Mesenchymal stem cell (in vitro differentiated cells and primary cell): ENCODE results near the gene PDGFD.

Experiments used
- DNase-seq: peaks from one replicate; pipeline ENCODE4 v3.0.0-alpha.2; 2013
- H2AFZ ChIP-seq: one replicate; pipeline ENCODE4 v1.6.1; 2013; ENCODE audit warnings: low read depth, mild to moderate bottlenecking, control low read depth, inconsistent platforms, low read length, moderate library complexity
- H2AK5ac ChIP-seq: 2 replicates; pipeline ENCODE4 v1.6.1; 2013; ENCODE audit warnings: low read length, moderate library complexity, mild to moderate bottlenecking, inconsistent platforms; ENCODE audit not compliant: severe bottlenecking
- H2BK120ac ChIP-seq: one replicate; pipeline ENCODE4 v1.6.1; 2013; ENCODE audit warnings: low read depth, mild to moderate bottlenecking, inconsistent platforms, low read length, moderate library complexity
- H2BK12ac ChIP-seq, 2 experiments: one replicate each; pipeline ENCODE4 v1.6.1; 2013; ENCODE audit warnings: inconsistent platforms in 2 of 2, low read length in 2 of 2, mild to moderate bottlenecking in 2 of 2, moderate library complexity in 2 of 2, control low read depth in 1 of 2
- H2BK15ac ChIP-seq: one replicate; pipeline ENCODE4 v1.6.1; 2013; ENCODE audit warnings: mild to moderate bottlenecking, low read depth, inconsistent platforms; ENCODE audit not compliant: poor library complexity, severe bottlenecking
- H2BK5ac ChIP-seq: 2 replicates; pipeline ENCODE4 v1.6.1; 2013; ENCODE audit warnings: low read depth, mild to moderate bottlenecking, low read length, control low read depth, inconsistent platforms; ENCODE audit not compliant: poor library complexity, severe bottlenecking
- H3K14ac ChIP-seq, 2 experiments: one replicate each; pipeline ENCODE4 v1.6.1; 2013; ENCODE audit warnings: inconsistent platforms in 2 of 2, low read length in 2 of 2, control low read depth in 1 of 2, mild to moderate bottlenecking in 1 of 2, moderate library complexity in 1 of 2
- H3K18ac ChIP-seq, 2 experiments: one replicate each; pipeline ENCODE4 v1.6.1; 2013; ENCODE audit warnings: inconsistent platforms in 2 of 2, low read length in 2 of 2, control low read depth in 1 of 2, low read depth in 1 of 2, mild to moderate bottlenecking in 1 of 2
- H3K23ac ChIP-seq, 2 experiments: one replicate each; pipeline ENCODE4 v1.6.1; 2013; ENCODE audit warnings: inconsistent platforms in 2 of 2, low read length in 2 of 2, mild to moderate bottlenecking in 2 of 2, moderate library complexity in 2 of 2, control low read depth in 1 of 2
- H3K27ac ChIP-seq: 2 replicates; pipeline ENCODE4 v1.5.1; 2013; ENCODE audit warnings: mild to moderate bottlenecking, moderate library complexity, low read length, control low read depth, inconsistent platforms; ENCODE audit not compliant: poor library complexity, severe bottlenecking
- H3K27me3 ChIP-seq, 2 experiments: 2 replicates each; pipeline versions ENCODE4 v1.6.1 to v1.7.0; 2013; ENCODE audit warnings: low read length in 2 of 2, mild to moderate bottlenecking in 2 of 2, moderate library complexity in 2 of 2, control low read depth in 1 of 2, inconsistent platforms in 1 of 2; ENCODE audit not compliant: control insufficient read depth in 1 of 2, insufficient read depth in 1 of 2
- H3K36me3 ChIP-seq, 2 experiments: 2 replicates each; pipeline versions ENCODE4 v1.6.1 to v1.7.0; 2013; ENCODE audit warnings: low read length in 2 of 2, control low read depth in 1 of 2, inconsistent platforms in 1 of 2, low read depth in 1 of 2, mild to moderate bottlenecking in 1 of 2; ENCODE audit not compliant: insufficient read depth in 2 of 2, control insufficient read depth in 1 of 2
- H3K4ac ChIP-seq, 2 experiments: one replicate each; pipeline ENCODE4 v1.6.1; 2013; ENCODE audit warnings: inconsistent platforms in 2 of 2, low read length in 2 of 2, mild to moderate bottlenecking in 2 of 2, moderate library complexity in 2 of 2, control low read depth in 1 of 2, low read depth in 1 of 2
- H3K4me1 ChIP-seq: 2 replicates; pipeline ENCODE4 v1.6.1; 2013; ENCODE audit warnings: low read depth, low read length, control low read depth; ENCODE audit not compliant: control insufficient read depth, insufficient read depth
- H3K4me2 ChIP-seq: 2 replicates; pipeline ENCODE4 v1.6.1; 2013; ENCODE audit warnings: low read length, mild to moderate bottlenecking, inconsistent platforms; ENCODE audit not compliant: poor library complexity, severe bottlenecking
- H3K4me3 ChIP-seq, 2 experiments: 2 replicates each; pipeline versions ENCODE4 v1.5.1 to v1.7.0; 2013; ENCODE audit warnings: low read length in 2 of 2, mild to moderate bottlenecking in 2 of 2, control low read depth in 1 of 2, low read depth in 1 of 2; ENCODE audit not compliant: insufficient read depth in 1 of 2
- H3K79me1 ChIP-seq: replicated peaks from 2 replicates; pipeline ENCODE4 v1.6.1; 2013; ENCODE audit warnings: mild to moderate bottlenecking, control low read depth, low read length, inconsistent platforms; ENCODE audit not compliant: poor library complexity, severe bottlenecking
- H3K9ac ChIP-seq: 2 replicates; pipeline ENCODE4 v1.7.0; 2013; ENCODE audit warnings: mild to moderate bottlenecking, low read length, moderate library complexity
- H3K9me3 ChIP-seq: 2 replicates; pipeline ENCODE4 v1.7.0; 2013; ENCODE audit warnings: mild to moderate bottlenecking, low read length; ENCODE audit not compliant: control insufficient read depth
- H4K8ac ChIP-seq: one replicate; pipeline ENCODE4 v1.6.1; 2013; ENCODE audit warnings: inconsistent platforms, mild to moderate bottlenecking, low read length, moderate library complexity
- H4K91ac ChIP-seq: one replicate; pipeline ENCODE4 v1.6.1; 2013; ENCODE audit warnings: mild to moderate bottlenecking, low read length, inconsistent platforms
- WGBS: methylation state at CpG from one replicate; pipeline ENCODE4 v1.1.7; 2013; ENCODE audit warnings: mixed read lengths; 5-methylcytosine and 5-hydroxymethylcytosine counted together

The PDGFD gene

GRCh38 chr11:104136861-104137260 is 27.1 kb downstream of the PDGFD start:
- Histone ChIP-seq H3K14ac (no peak overlapping the region), H3K4me1 (peaks cover 3% of the 10 kb centered on the region), H3K18ac (no peak overlapping the region), H2BK120ac (no peak overlapping the region), H3K36me3 (no peaks in the 10 kb centered on the region), H3K4ac (no peak overlapping the region), H3K27ac (no peak overlapping the region), H3K4me2 (no peak overlapping the region), H2AFZ (no peak overlapping the region), H2BK5ac (no peak overlapping the region), H4K91ac (no peak overlapping the region), H2AK5ac (no peak overlapping the region), H3K23ac (no peak overlapping the region), H3K27me3 (no peaks in the 10 kb centered on the region), H3K9ac (no peak overlapping the region), H2BK12ac (no peak overlapping the region), H3K79me1 (peaks cover 1% of the 10 kb centered on the region), H3K4me3 (no peak overlapping the region), H2BK15ac (no peak overlapping the region), H3K9me3 (no peaks in the 10 kb centered on the region), H4K8ac (no peak overlapping the region)
- DNase-seq: no peak

GRCh38 chr11:104134745-104135144 is 29.2 kb downstream of the PDGFD start:
- H3K14ac ChIP-seq: no peak overlapping the region
- no peak overlapping the region for H2BK5ac ChIP-seq
- no peak overlapping the region for H3K18ac ChIP-seq
- H3K4me2 ChIP-seq: no peak overlapping the region
- peak overlapping the region in 1 of 2 experiments; percentile 14 for H3K23ac ChIP-seq
- no peaks in the 10 kb centered on the region for H3K79me1 ChIP-seq
- peak overlapping the region in 1 of 2 experiments; percentile 37 for H2BK12ac ChIP-seq
- H3K4ac ChIP-seq: no peak overlapping the region
- peak overlapping the region; percentile 23 for H4K8ac ChIP-seq
- no peak overlapping the region for H2AFZ ChIP-seq
- no peak overlapping the region for H2AK5ac ChIP-seq
- peak overlapping the region; percentile 33 for H2BK15ac ChIP-seq
- no peaks in the 10 kb centered on the region for H3K36me3 ChIP-seq
- H3K27ac ChIP-seq: no peak overlapping the region
- no peaks in the 10 kb centered on the region for H3K27me3 ChIP-seq
- H3K9me3 ChIP-seq: no peaks in the 10 kb centered on the region
- H3K4me1 ChIP-seq: peaks cover 3% of the 10 kb centered on the region
- no peak overlapping the region for H3K9ac ChIP-seq
- peak; percentile 34 for DNase-seq
- WGBS: 0% methylated on average over 1 of the region's 1 CpG
- no peak overlapping the region for H3K4me3 ChIP-seq
- no peak overlapping the region for H2BK120ac ChIP-seq
- H4K91ac ChIP-seq: no peak overlapping the region

DNA sequence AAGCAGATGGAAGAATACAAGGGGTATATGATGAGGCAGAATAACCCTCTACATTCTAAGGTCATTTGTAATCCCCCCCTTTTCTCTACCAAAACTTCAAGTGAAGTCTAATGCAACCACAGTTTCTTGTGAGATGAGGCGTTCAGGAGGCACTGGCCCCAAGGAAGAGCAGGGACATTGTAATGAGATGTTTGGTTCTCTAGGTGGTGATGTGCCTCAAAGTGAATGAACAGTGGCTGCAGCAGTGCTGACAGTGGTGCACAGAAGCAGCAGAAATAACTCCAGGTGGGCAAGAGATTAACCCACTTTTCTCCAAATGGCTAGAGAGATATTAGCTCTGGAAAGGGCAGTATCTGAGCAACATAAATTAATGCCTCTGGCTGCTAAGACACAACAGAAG is 33.8 kb downstream of the PDGFD start:
- Histone ChIP-seq H2BK12ac (no peak overlapping the region), H3K27me3 (no peaks in the 10 kb centered on the region), H3K36me3 (no peaks in the 10 kb centered on the region), H3K14ac (no peak overlapping the region), H3K4ac (no peak overlapping the region), H4K8ac (no peak overlapping the region), H3K79me1 (no peaks in the 10 kb centered on the region), H3K23ac (no peak overlapping the region), H3K27ac (no peak overlapping the region), H3K18ac (no peak overlapping the region), H2AK5ac (no peak overlapping the region), H3K9ac (no peak overlapping the region), H2AFZ (no peak overlapping the region), H2BK5ac (no peak overlapping the region), H3K4me1 (peaks cover 3% of the 10 kb centered on the region), H4K91ac (no peak overlapping the region), H3K4me3 (no peak overlapping the region), H3K9me3 (no peaks in the 10 kb centered on the region), H2BK15ac (no peak overlapping the region), H3K4me2 (no peak overlapping the region), H2BK120ac (no peak overlapping the region)
- no peak for DNase-seq
- 100% methylated on average over 1 of the region's 1 CpG for WGBS

DNA sequence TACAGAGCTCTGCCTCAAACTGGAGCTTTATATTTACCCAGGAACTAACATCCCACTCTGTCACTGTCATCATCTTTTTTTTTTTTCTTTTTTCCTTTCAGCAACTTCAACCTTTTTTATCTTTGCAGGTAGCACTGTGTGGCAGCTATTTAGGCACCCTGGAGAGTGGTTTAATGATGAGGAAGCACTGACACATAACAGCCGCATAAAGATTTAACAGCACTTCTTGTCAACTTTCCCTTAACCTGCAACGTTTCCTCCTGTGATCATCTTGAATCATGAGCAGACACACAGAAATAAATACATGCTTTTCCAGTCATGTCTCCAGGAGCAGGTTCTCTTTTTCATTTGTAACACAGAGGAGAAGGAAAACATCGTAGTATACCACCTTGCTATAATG is 34.8 kb downstream of the PDGFD start:
- DNase-seq: no peak
- no peaks in the 10 kb centered on the region for H3K27me3 ChIP-seq
- no peak overlapping the region for H3K18ac ChIP-seq
- no peak overlapping the region for H3K27ac ChIP-seq
- no peak overlapping the region for H4K8ac ChIP-seq
- no peaks in the 10 kb centered on the region for H3K36me3 ChIP-seq
- H2BK15ac ChIP-seq: no peak overlapping the region
- H3K4me2 ChIP-seq: no peak overlapping the region
- no peak overlapping the region for H3K23ac ChIP-seq
- no peak overlapping the region for H3K4ac ChIP-seq
- H3K4me1 ChIP-seq: no peaks in the 10 kb centered on the region
- no peak overlapping the region for H2AFZ ChIP-seq
- no peak overlapping the region for H3K4me3 ChIP-seq
- H2AK5ac ChIP-seq: no peak overlapping the region
- H3K79me1 ChIP-seq: no peaks in the 10 kb centered on the region
- H3K9ac ChIP-seq: no peak overlapping the region
- H3K14ac ChIP-seq: no peak overlapping the region
- H2BK120ac ChIP-seq: no peak overlapping the region
- no peak overlapping the region for H2BK5ac ChIP-seq
- no peaks in the 10 kb centered on the region for H3K9me3 ChIP-seq
- H2BK12ac ChIP-seq: no peak overlapping the region
- 68% methylated on average over 3 of the region's 3 CpGs for WGBS
- no peak overlapping the region for H4K91ac ChIP-seq
